IPS DF 4.7 (cell line): ENCODE results near the gene FOXN3.

Source experiments
- DNase-seq: peaks from one replicate; pipeline ENCODE4 v3.0.0-alpha.2; 2013; ENCODE audit warnings: low spot score; ENCODE audit errors: extremely low read depth

Gene FOXN3

GRCh38 chr14:89332031-89332430 lies 85.0 kb downstream of the FOXN3 start:
- DNase-seq = no peak

GRCh38 chr14:89331398-89331797 lies 85.6 kb downstream of the FOXN3 start:
- DNase-seq = no peak

- no peak for DNase-seq
Measured at GRCh38 chr14:89330236-89331002, 86.6 kb downstream of the FOXN3 start.

- no peak for DNase-seq
Measured at GRCh38 chr14:89327771-89328212, 89.2 kb downstream of the FOXN3 start.

- no peak for DNase-seq
Measured at GRCh38 chr14:89325959-89326358, 91.1 kb downstream of the FOXN3 start.

GRCh38 chr14:89325299-89325883 lies 91.6 kb downstream of the FOXN3 start:
- DNase-seq = no peak

- no peak for DNase-seq
Measured at GRCh38 chr14:89324501-89325298, 92.3 kb downstream of the FOXN3 start.

GRCh38 chr14:89320381-89321000 lies 96.5 kb downstream of the FOXN3 start:
- DNase-seq = no peak

- DNase-seq = no peak
Measured at GRCh38 chr14:89319687-89320086, 97.3 kb downstream of the FOXN3 start.

GRCh38 chr14:89317051-89317691 lies 99.9 kb downstream of the FOXN3 start:
- DNase-seq = no peak

GRCh38 chr14:89315493-89316470 lies 101.3 kb downstream of the FOXN3 start:
- no peak for DNase-seq

- DNase-seq = no peak
Measured at GRCh38 chr14:89314274-89314673, 102.8 kb downstream of the FOXN3 start.

- no peak for DNase-seq
Measured at GRCh38 chr14:89312932-89313331, 104.1 kb downstream of the FOXN3 start.

- no peak for DNase-seq
Measured at GRCh38 chr14:89310211-89310610, 106.8 kb downstream of the FOXN3 start.

- DNase-seq = no peak
Measured at GRCh38 chr14:89309670-89310177, 107.3 kb downstream of the FOXN3 start.

GRCh38 chr14:89308232-89308959 lies 108.6 kb downstream of the FOXN3 start:
- DNase-seq = no peak

- no peak for DNase-seq
Measured at GRCh38 chr14:89307409-89307808, 109.6 kb downstream of the FOXN3 start.

- no peak for DNase-seq
Measured at GRCh38 chr14:89304972-89305703, 111.9 kb downstream of the FOXN3 start.

GRCh38 chr14:89304561-89304960 lies 112.5 kb downstream of the FOXN3 start:
- DNase-seq = no peak
